Activated T-cell treated with anti-CD3 and anti-CD28 coated beads, Interleukin-2, amount 50 U/mL, for 72 hours (primary cell): ENCODE data around the gene MFN1. TPM values are rescaled to one million over a fixed set of nuclear protein-coding genes. Genes with fewer than 3 reads are reported as not detected.

Experiments
- ATAC-seq, 2 donors: fragments of 150-1000 bp; cut with Tn5 transposase; replicated peaks in 1 of 2; 2 replicates each; pipeline ENCODE4 v1.10.0; 2021; ENCODE audit warnings: moderate library complexity in 2 of 2, mild to moderate bottlenecking in 1 of 2
- DNase-seq, 2 donors: peaks; one replicate each; pipeline ENCODE4 v3.0.0; 2021 to 2022; ENCODE audit warnings: mixed read lengths in 1 of 2
- H3K27ac Mint-ChIP-seq: one replicate; pipeline ENCODE4 v1.8.0; 2022; ENCODE audit warnings: mild to moderate bottlenecking, moderate library complexity, mixed read lengths
- H3K27me3 Mint-ChIP-seq: one replicate; pipeline ENCODE4 v1.8.0; 2022; ENCODE audit warnings: low read depth, mixed read lengths
- H3K36me3 Mint-ChIP-seq, 2 donors: one replicate each; pipeline ENCODE4 v1.8.0; 2022; ENCODE audit warnings: mixed read lengths in 2 of 2, mild to moderate bottlenecking in 1 of 2; ENCODE audit not compliant: insufficient read depth in 2 of 2
- H3K4me1 Mint-ChIP-seq: one replicate; pipeline ENCODE4 v1.8.0; 2022; ENCODE audit warnings: low read depth, mixed read lengths
- H3K4me3 Mint-ChIP-seq, 2 donors: one replicate each; pipeline ENCODE4 v1.8.0; 2022; ENCODE audit warnings: mild to moderate bottlenecking in 2 of 2, mixed read lengths in 2 of 2, moderate library complexity in 2 of 2
- H3K9me3 Mint-ChIP-seq, 2 donors: one replicate each; pipeline ENCODE4 v1.8.0; 2022; ENCODE audit warnings: mixed read lengths in 2 of 2
- total RNA-seq, 2 donors: library from RNA; stranded (reverse); gene quantifications; one replicate each; pipeline ENCODE4 v1.2.3, GENCODE V29; 2022

The MFN1 gene
- total RNA-seq, 2 donors from 2014 or later: 31.1 to 32.0 TPM

DNA sequence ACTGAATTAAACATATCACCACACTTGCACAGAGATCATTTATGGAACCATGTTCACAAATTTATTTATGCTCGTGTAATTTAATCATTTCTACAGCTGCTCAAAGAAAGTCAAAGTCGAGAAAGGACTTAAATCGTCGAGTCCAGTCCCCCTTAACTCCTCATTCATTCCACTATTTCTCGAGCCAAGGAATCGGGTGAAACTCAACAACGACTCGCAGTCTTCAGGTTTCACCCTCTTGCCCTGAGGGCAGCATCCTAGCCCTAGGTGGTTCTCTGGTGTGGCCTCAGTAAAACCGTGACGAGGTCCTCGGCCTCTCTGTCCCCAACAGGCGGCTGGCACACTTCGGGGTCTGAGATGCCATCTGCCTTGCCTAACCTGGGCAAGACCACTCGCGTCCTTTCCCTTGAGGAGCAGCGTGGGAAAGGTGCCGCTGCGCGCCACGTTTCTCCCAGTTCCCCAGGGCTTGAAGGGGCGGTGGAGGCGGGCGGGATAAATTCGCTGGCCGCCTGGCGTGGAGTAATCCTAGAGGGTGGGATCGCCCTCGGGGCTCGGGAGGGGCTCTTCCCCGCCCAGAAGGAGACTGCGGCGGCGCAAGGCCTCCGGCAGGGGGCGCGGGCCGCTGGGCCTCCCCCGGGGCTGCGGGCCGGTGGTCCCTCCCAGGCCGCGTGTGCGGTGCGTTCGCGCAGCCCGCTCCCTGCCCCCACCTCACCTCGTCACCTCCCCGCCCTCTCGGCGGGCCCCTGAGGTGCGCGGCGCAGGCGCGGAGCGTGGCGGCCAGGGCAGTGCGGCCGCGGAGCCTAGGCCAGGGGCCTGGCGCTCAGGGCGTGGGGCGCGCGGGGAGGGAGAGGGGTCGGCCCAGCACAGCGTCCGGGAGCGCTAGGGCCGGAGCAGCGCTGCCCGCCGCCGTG lies 25.0 kb upstream of the MFN1 start, which contains the start of gene ZNF639:
TSS of gene ZNF639 (plus strand) at position 746 of the 911 bp plus-strand sequence. CDS start 5,263 bp downstream, outside the sequence.
- Mint-ChIP-seq H3K4me1 (peaks cover 48% of the 10 kb centered on the region), H3K9me3 (no peaks in the 10 kb centered on the region), H3K36me3 (peaks cover 2 to 5% of the 10 kb centered on the region in 2 donors), H3K27ac (peak within 1 kb of the TSS; percentile 98), H3K27me3 (no peaks in the 10 kb centered on the region), H3K4me3 (peak within 1 kb of the TSS; percentile 91 to 99)
- DNase-seq: peak; percentile 88 to 91
- peak; percentile 87 to 88 for ATAC-seq

DNA sequence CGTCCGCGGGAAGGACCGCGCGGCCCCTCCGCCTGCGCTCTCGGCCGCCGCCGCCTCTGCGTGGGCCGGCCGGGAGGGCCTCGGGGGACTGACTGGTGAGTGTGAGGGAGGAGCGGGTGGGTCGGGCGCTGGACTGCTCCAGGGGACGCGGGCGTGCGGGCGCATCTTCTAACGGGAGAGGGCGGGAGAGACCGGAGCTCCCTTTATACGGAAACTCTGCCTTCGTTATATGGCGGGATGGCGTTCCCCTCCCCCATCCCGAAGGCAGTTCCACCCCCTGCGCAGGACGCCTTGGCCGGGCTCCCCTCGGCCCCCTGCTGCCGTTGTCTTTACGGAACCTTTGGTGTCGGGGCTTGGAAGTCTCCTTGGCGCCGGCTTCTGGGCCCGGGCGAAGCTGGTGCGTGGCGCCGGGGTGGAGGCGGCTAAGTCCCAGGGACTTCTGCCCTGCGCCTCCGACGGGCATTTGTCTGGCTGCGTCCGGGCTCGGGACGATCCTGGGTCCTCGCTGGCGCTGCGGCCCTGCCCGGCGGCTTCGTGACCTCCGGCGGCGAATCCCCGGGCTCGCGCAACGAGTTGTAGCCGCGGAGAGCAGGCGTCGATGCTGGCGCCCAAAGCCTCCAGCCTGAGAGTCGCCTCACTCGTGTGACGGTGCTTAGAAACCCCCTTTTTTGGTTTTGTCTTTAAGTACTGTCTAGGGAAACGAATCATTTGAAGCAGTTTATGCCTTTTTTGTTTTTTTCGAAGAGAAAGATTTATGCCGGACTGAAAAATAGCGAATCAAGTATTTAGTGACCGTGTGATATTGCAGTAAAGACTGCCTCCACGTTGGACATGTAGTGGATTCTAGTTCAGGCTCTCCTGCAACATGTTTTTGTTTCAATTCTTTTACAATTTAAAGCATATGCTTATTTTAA lies 24.1 kb upstream of the MFN1 start:
- H3K4me1 Mint-ChIP-seq: peaks cover 48% of the 10 kb centered on the region

GRCh38 chr3:179324270-179324754 lies 23.2 kb upstream of the MFN1 start:
- Mint-ChIP-seq H3K4me1 (peaks cover 48% of the 10 kb centered on the region), H3K36me3 (peaks cover 5 to 7% of the 10 kb centered on the region in 2 donors), H3K27me3 (no peaks in the 10 kb centered on the region), H3K4me3 (peak overlapping the region; percentile 91 to 99), H3K9me3 (no peaks in the 10 kb centered on the region), H3K27ac (peak overlapping the region; percentile 98)
- DNase-seq (no peak), ATAC-seq (no peak)

More for the DNA sequence above, 24.1 kb upstream of the MFN1 start:
- Mint-ChIP-seq H3K9me3 (no peaks in the 10 kb centered on the region), H3K27ac (peak overlapping the region; percentile 98), H3K36me3 (peaks cover 2 to 6% of the 10 kb centered on the region in 2 donors), H3K4me3 (peak overlapping the region; percentile 91 to 99), H3K27me3 (no peaks in the 10 kb centered on the region)
- peak; percentile 63 to 66 for DNase-seq
- peak; percentile 63 to 67 for ATAC-seq

GRCh38 chr3:179330438-179330837 lies 17.1 kb upstream of the MFN1 start:
- Mint-ChIP-seq H3K36me3 (peaks cover 7 to 30% of the 10 kb centered on the region in 2 donors), H3K27ac (no peak overlapping the region), H3K4me1 (peaks cover 15% of the 10 kb centered on the region), H3K9me3 (no peaks in the 10 kb centered on the region), H3K4me3 (no peak overlapping the region), H3K27me3 (no peaks in the 10 kb centered on the region)
- no peak for ATAC-seq
- DNase-seq: no peak

GRCh38 chr3:179332240-179332639 lies 15.3 kb upstream of the MFN1 start:
- Mint-ChIP-seq H3K27ac (no peak overlapping the region), H3K27me3 (no peaks in the 10 kb centered on the region)
- ATAC-seq: no peak

DNA sequence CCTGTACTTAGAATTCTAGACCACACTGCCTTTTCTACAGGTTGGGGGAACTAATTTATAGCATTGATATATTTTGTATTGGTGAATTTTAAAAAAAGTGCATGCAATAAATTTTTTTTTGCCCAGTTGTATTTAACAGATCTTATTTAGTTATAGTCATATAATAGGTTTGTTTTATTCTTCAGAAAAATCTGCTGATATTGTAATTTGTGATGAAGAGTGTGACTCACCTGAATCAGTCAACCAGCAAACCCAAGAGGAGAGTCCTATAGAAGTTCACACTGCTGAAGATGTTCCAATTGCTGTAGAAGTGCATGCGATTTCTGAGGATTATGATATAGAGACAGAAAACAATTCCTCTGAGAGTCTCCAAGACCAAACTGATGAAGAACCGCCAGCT lies 14.4 kb upstream of the MFN1 start:
- Mint-ChIP-seq H3K4me3 (no peak overlapping the region), H3K27me3 (no peaks in the 10 kb centered on the region), H3K36me3 (peaks cover 8 to 36% of the 10 kb centered on the region in 2 donors), H3K4me1 (no peaks in the 10 kb centered on the region), H3K27ac (no peak overlapping the region), H3K9me3 (no peaks in the 10 kb centered on the region)
- DNase-seq (no peak), ATAC-seq (no peak)

More at GRCh38 chr3:179332240-179332639, 15.3 kb upstream of the MFN1 start:
- H3K9me3 Mint-ChIP-seq: no peaks in the 10 kb centered on the region
- peaks cover 8 to 35% of the 10 kb centered on the region in 2 donors for H3K36me3 Mint-ChIP-seq
- no peak overlapping the region for H3K4me3 Mint-ChIP-seq
- H3K4me1 Mint-ChIP-seq: no peaks in the 10 kb centered on the region
- DNase-seq: no peak

DNA sequence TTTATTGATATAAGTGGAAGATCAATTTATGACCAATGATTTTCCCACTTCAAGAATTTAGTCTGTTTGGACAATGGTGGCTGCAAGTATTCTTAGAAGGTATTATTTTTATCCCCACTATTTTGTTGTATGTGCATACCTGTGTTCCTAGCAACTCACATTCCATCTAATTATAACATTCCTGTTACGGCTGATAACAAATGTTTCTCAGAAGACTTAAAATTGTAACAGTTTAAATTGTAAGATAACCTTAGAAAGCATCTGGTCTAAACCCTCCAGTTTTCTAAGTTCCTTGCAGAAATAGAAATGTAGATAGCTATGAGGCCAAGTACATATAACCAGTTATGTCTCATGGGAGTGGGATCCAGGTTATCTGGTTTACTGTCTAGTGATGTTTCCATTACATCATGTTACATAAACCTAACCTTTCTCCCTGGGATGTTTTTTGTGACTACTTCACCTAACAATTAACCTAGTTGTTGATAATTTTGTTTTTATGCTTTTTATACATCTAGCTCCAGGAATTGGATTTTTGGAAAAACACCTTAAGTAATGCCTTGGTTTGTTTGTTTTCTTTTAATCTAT lies 11.1 kb upstream of the MFN1 start:
- Mint-ChIP-seq H3K27me3 (no peaks in the 10 kb centered on the region), H3K4me1 (no peaks in the 10 kb centered on the region)

DNA sequence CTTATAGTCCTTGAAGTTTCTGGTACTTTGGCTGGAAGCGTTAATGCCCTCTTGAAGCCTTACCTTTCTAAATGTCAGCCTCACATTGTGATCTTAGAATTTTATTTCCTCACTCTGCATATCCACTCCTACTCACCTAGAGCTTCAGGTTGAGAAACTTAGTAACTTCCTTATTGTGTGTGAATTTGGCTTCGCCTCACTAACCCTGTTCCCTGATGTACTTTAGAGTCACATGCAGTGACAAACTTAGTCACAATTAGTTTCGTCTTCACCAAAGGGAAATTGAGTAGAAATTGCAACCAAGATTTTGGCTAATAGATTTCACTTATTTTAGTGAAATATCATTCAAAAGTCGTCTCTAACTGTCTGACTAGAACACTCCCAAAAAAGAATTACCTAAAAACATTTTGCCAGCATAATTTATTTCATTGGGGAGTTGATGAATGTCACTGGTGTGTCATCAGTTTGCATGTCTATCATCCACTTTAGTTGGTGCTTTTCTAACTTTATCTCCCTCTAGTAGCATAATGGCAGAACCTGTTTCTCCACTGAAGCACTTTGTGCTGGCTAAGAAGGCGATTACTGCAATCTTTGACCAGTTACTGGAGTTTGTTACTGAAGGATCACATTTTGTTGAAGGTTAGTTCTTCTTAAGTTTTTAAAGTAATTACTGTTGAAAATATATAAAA lies 960 bp downstream of the MFN1 start:
- ATAC-seq (peak in 1 of 2 donors; percentile 27), DNase-seq (no peak)
- no peaks in the 10 kb centered on the region for H3K9me3 Mint-ChIP-seq
- peaks cover 7 to 9% of the 10 kb centered on the region in 2 donors for H3K36me3 Mint-ChIP-seq
- H3K27ac Mint-ChIP-seq: peak overlapping the region; percentile 97
- H3K27me3 Mint-ChIP-seq: no peaks in the 10 kb centered on the region
- H3K4me3 Mint-ChIP-seq: peak overlapping the region; percentile 93 to 99
- peaks cover 23% of the 10 kb centered on the region for H3K4me1 Mint-ChIP-seq

More for the DNA sequence above, 11.1 kb upstream of the MFN1 start:
- Mint-ChIP-seq H3K4me3 (no peak overlapping the region), H3K27ac (no peak overlapping the region), H3K9me3 (no peaks in the 10 kb centered on the region), H3K36me3 (peaks cover 3 to 30% of the 10 kb centered on the region in 2 donors)
- no peak for DNase-seq
- no peak for ATAC-seq

DNA sequence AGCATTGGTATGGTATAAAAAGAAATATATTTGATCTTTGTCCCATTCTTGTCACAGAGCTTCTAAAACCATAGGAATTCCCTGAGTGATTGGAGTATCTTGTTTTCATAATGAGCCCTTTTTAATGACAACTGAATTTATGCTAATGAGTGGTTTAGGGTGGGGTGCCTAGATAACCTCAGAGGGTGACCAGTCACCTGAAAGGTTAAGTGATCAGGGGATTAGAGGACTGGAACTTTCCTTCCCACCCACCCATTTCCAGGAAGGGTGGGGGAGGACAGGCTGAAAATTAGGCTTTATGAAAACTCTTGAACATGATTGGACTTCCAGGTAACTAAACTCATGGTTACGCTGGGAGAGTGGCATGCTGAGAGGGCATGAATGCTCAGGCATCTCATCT lies 8.5 kb downstream of the MFN1 start:
- Mint-ChIP-seq H3K27me3 (no peaks in the 10 kb centered on the region), H3K36me3 (peaks cover 8 to 32% of the 10 kb centered on the region in 2 donors), H3K27ac (no peak overlapping the region), H3K4me1 (peaks cover 16% of the 10 kb centered on the region), H3K4me3 (no peak overlapping the region), H3K9me3 (no peaks in the 10 kb centered on the region)
- DNase-seq (no peak), ATAC-seq (no peak)

DNA sequence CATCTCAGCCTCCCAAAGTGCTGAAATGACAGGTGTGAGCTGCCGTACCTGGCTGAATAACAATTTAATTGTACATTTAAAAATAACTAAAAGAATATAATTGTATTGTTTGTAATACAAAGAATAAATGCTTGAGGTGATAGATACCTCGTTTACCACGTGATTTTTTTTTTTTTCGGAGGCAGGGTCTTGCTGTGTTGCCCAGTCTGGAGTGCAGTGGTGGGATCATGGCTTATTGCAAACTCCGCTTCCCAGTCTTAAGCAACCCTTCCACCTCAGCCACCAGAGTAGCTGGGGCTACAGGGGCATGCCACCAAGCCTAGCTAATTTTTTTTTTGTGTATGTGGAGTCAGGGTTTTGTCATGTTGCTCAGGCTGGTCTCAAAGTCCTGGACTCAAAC lies 15.8 kb downstream of the MFN1 start:
- H3K36me3 Mint-ChIP-seq: peaks cover 5 to 17% of the 10 kb centered on the region in 2 donors
- DNase-seq: no peak
- H3K4me3 Mint-ChIP-seq: no peak overlapping the region
- no peak for ATAC-seq
- H3K9me3 Mint-ChIP-seq: no peaks in the 10 kb centered on the region
- no peaks in the 10 kb centered on the region for H3K27me3 Mint-ChIP-seq
- no peaks in the 10 kb centered on the region for H3K4me1 Mint-ChIP-seq
- H3K27ac Mint-ChIP-seq: no peak overlapping the region

DNA sequence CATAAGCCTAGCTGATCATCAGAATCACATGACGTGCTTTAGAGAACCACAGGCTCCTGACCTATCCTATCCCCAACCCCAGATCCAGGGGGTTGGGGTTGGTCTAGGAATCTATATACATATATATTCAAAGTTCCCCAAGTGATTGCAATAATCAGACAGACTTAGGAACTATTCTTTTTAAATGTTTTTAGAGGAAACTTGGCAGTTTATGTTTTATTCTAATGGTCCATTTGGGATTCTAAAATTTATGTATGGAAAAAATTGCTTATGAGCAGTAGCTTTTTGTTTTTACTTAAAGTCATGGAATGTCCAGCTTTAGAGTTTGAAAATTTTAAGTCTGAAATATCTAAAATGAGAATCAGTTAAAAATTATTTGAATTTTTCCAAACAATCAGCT lies 22.1 kb downstream of the MFN1 start:
- H3K9me3 Mint-ChIP-seq: no peaks in the 10 kb centered on the region
- H3K4me1 Mint-ChIP-seq: no peaks in the 10 kb centered on the region
- H3K27me3 Mint-ChIP-seq: no peaks in the 10 kb centered on the region
- H3K4me3 Mint-ChIP-seq: no peak overlapping the region
- no peak for DNase-seq
- no peak overlapping the region for H3K27ac Mint-ChIP-seq
- peaks cover 1 to 13% of the 10 kb centered on the region in 2 donors for H3K36me3 Mint-ChIP-seq
- no peak for ATAC-seq

DNA sequence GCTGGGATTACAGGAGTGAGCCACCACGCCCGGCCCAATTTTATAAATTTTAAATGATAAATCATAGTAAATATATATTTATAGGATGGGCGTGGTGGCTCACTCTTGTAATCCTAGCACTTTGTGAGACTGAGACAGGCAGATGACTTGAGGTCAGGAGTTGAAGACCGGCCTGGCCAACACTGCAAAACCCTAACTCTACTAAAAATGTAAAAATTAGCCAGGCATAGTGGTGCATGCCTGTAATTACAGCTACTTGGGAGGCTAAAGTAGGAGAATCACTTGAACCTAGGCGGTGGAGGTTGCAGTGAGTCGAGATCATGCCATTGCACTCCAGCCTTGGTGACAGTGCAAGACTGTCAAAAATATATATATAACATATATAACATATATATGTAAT lies 26.4 kb downstream of the MFN1 start:
- H3K27me3 Mint-ChIP-seq: no peaks in the 10 kb centered on the region
- H3K4me1 Mint-ChIP-seq: no peaks in the 10 kb centered on the region
- no peak overlapping the region for H3K27ac Mint-ChIP-seq
- H3K9me3 Mint-ChIP-seq: no peaks in the 10 kb centered on the region
- DNase-seq (no peak), ATAC-seq (no peak)
- H3K4me3 Mint-ChIP-seq: no peak overlapping the region
- peaks cover 2 to 10% of the 10 kb centered on the region in 2 donors for H3K36me3 Mint-ChIP-seq
